A549 (cell line): Measurements from ENCODE around the gene TBX21.

Experiments used
- CBX8 ChIP-seq: fragments of 200-600 bp; sonication (generic); IDR thresholded peaks from 2 replicates; pipeline ENCODE4 v1.6.1; 2016
- CTCF ChIP-seq: fragments of >200 bp; sonication (Bioruptor Twin); formaldehyde crosslinking; IDR thresholded peaks from 3 replicates; pipeline ENCODE4 v1.5.1; 2016
- EP300 ChIP-seq, 2 experiments: fragments of >200 bp; sonication (Bioruptor Twin); formaldehyde crosslinking; IDR thresholded peaks; 2 replicates in 1 of 2; 3 replicates in 1 of 2; pipeline ENCODE4 v1.6.1; 2016 to 2017
- HOXA7 ChIP-seq: fragments of 250-450 bp; sonication (Bioruptor Pico); IDR thresholded peaks from 2 replicates; pipeline ENCODE4 v1.5.0; 2020; ENCODE audit warnings: mild to moderate bottlenecking, moderate library complexity
- JUN ChIP-seq, 2 experiments: fragments of >200 bp; sonication (Bioruptor Twin); formaldehyde crosslinking; IDR thresholded peaks; 2 replicates in 1 of 2; 3 replicates in 1 of 2; pipeline ENCODE4 v1.6.1; 2016 to 2017
- NFE2L2 ChIP-seq: fragments of 150-350 bp; conservative IDR thresholded peaks from 2 replicates; pipeline ENCODE4 v1.6.1; 2014; ENCODE audit warnings: low read length
- PHF8 ChIP-seq: fragments of 200-600 bp; sonication (generic); IDR thresholded peaks from 2 replicates; pipeline ENCODE4 v1.6.1; 2016; ENCODE audit warnings: low read depth, mild to moderate bottlenecking, antibody characterized with exemption, moderate library complexity, borderline replicate concordance
- POLR2A ChIP-seq: IDR thresholded peaks from 2 replicates; pipeline ENCODE4 v1.6.1; 2012; ENCODE audit warnings: mild to moderate bottlenecking, low read length
- POLR2AphosphoS2 ChIP-seq: conservative IDR thresholded peaks from 2 replicates; pipeline ENCODE4 v1.6.1; 2012; ENCODE audit warnings: low read length, improper control_type of control experiment, inconsistent platforms
- RAD21 ChIP-seq, 2 experiments: fragments of >200 bp in 1 of 2; sonication (Bioruptor Twin) in 1 of 2; formaldehyde crosslinking in 1 of 2; IDR thresholded peaks in 1 of 2; conservative IDR thresholded peaks in 1 of 2; 2 replicates in 1 of 2; 3 replicates in 1 of 2; pipeline ENCODE4 v1.6.1; 2012 to 2018; ENCODE audit warnings: inconsistent platforms in 1 of 2
- RCOR1 ChIP-seq: fragments of 150-350 bp; IDR thresholded peaks from 2 replicates; pipeline ENCODE4 v1.6.1; 2014; ENCODE audit warnings: antibody characterized with exemption, low read length, low read depth
- RNF2 ChIP-seq: fragments of 200-600 bp; sonication (generic); IDR thresholded peaks from 2 replicates; pipeline ENCODE4 v1.6.1; 2016; ENCODE audit warnings: low read depth, mild to moderate bottlenecking, antibody characterized with exemption, moderate library complexity, borderline replicate concordance
- TF ChIP-seq, protein P1 (sequence below): fragments of 250-450 bp; sonication (Bioruptor Pico); IDR thresholded peaks from 2 replicates; pipeline ENCODE4 v1.5.0; 2021; ENCODE audit warnings: mild to moderate bottlenecking, moderate library complexity, borderline replicate concordance

GRCh38 chr17:47742319-47743181, 9.5 kb downstream of the TBX21 start:
- no peak for TF ChIP-seq NFE2L2
- TF ChIP-seq RCOR1, result no peak
- peak; percentile 26; the same call in 2 of the 3 replicates for TF ChIP-seq CTCF
- TF ChIP-seq, protein P1, sequence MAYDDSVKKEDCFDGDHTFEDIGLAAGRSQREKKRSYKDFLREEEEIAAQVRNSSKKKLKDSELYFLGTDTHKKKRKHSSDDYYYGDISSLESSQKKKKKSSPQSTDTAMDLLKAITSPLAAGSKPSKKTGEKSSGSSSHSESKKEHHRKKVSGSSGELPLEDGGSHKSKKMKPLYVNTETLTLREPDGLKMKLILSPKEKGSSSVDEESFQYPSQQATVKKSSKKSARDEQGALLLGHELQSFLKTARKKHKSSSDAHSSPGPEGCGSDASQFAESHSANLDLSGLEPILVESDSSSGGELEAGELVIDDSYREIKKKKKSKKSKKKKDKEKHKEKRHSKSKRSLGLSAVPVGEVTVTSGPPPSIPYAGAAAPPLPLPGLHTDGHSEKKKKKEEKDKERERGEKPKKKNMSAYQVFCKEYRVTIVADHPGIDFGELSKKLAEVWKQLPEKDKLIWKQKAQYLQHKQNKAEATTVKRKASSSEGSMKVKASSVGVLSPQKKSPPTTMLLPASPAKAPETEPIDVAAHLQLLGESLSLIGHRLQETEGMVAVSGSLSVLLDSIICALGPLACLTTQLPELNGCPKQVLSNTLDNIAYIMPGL (CRISPR knock-in tag), result no peak
- no peak for TF ChIP-seq POLR2A
- TF ChIP-seq RNF2, result no peak
- no peak for TF ChIP-seq CBX8
- no peak for TF ChIP-seq HOXA7 (CRISPR knock-in tag)
- TF ChIP-seq EP300 (IDR thresholded peaks at IDR 0.05), result no peak
- no peak for TF ChIP-seq JUN (IDR thresholded peaks at IDR 0.05)
- TF ChIP-seq RAD21 (conservative IDR thresholded peaks at IDR 0.05 in 1 of 2, IDR thresholded peaks at IDR 0.05 in 1 of 2), result peak; percentile 40 to 54; a peak in 4 of 5 replicates
- no peak for TF ChIP-seq POLR2AphosphoS2
- no peak for TF ChIP-seq PHF8
